Mucosa of stomach (tissue), 1 donor: Measurements from ENCODE around the gene APBA3.

Experiments
- H3K27me3 ChIP-seq: one replicate; pipeline ENCODE4 v1.7.0; 2013; ENCODE audit warnings: mild to moderate bottlenecking, low read length; ENCODE audit not compliant: control insufficient read depth, insufficient read depth
- H3K36me3 ChIP-seq: one replicate; pipeline ENCODE4 v1.7.0; 2013; ENCODE audit warnings: low read length; ENCODE audit not compliant: control insufficient read depth, insufficient read depth
- H3K4me1 ChIP-seq: one replicate; pipeline ENCODE4 v1.7.0; 2013; ENCODE audit warnings: mild to moderate bottlenecking, low read length; ENCODE audit not compliant: control insufficient read depth, insufficient read depth
- H3K4me3 ChIP-seq: one replicate; pipeline ENCODE4 v1.7.0; 2013; ENCODE audit warnings: low read length
- H3K9ac ChIP-seq: one replicate; pipeline ENCODE4 v1.7.0; 2013; ENCODE audit warnings: mild to moderate bottlenecking, low read length, moderate library complexity
- H3K9me3 ChIP-seq: one replicate; pipeline ENCODE4 v1.7.0; 2013; ENCODE audit warnings: mild to moderate bottlenecking, low read length, moderate library complexity; ENCODE audit not compliant: control insufficient read depth
- donor health status: Pancreatic carcinoma.

The APBA3 gene

DNA sequence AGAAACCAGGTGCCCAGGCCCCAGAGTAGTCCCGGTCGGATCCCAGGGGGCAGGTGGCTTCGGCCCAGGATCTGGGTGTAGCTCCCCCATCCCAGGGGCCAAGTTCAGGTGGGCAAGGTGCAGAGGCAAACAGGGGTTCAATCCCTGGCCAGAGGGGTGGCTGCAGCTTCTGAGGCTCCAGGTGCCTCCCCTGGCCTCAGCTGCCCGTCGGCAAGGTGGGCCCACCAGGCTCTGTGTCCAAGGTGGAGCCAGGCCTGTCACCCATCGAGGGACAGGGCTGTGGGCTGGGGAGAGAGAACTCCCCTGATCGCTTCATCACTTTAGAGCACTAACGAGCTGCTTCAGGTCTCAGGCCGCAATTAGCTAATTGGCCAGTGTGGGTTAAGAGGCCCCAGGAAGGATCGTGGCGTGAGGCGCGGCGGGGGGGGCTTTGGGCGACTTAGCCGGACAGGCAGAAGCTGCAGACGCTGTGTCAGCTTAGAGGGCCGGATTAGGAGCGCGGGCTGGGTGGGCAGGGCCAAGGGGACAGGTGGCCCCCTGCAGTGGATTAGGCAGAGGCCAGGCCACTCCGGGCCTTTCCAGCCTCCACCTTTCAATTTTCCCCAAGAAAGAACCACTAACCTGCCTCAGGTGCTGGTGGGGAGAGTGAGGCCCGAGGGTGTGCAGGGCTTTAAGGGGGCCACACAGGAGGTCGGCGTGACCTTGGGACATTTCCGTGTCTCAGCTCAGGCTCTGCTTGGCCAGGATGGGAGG is 13.3 kb upstream of the APBA3 start:
- H3K4me3 ChIP-seq: no peak overlapping the region
- H3K9me3 ChIP-seq: no peaks in the 10 kb centered on the region
- no peak overlapping the region for H3K9ac ChIP-seq
- no peaks in the 10 kb centered on the region for H3K27me3 ChIP-seq
- no peaks in the 10 kb centered on the region for H3K36me3 ChIP-seq
- no peaks in the 10 kb centered on the region for H3K4me1 ChIP-seq

DNA sequence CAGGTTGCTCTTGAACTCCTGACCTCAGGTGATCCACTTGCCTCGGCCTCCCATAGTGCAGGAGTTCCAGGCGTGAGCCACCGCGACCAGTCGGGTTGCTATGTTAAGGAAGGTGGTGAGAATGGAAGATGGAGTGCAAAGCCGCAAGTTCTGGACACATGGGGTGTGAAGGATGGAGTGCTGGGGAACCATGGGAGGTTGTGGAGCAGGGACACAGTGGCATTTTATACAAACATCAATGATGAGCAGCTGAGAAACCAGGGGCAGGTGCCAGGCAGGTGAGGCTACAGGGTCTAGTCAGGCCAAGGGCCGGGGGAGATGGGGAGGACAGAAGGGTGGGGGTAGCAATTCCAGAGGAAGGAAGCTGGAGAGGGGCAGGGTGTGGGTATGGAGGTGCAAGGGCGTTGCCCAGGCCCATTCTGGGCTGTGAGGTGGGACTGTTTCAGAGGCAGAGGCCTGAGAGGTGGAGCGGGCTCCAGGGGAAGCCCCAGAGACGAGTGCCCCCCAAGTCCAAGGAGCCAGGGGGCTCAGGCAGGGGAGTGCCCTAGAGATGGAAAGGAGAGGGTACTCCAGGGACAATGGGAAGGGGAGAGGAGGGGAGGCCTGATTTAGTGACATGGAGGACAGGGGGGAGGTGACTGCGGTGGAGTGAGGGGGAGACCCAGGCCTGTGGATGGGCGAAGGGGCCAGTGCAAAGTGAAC is 12.5 kb upstream of the APBA3 start:
- Histone ChIP-seq H3K4me3 (no peak overlapping the region), H3K9me3 (no peaks in the 10 kb centered on the region), H3K4me1 (no peaks in the 10 kb centered on the region), H3K36me3 (no peaks in the 10 kb centered on the region), H3K9ac (no peak overlapping the region), H3K27me3 (no peaks in the 10 kb centered on the region)

DNA sequence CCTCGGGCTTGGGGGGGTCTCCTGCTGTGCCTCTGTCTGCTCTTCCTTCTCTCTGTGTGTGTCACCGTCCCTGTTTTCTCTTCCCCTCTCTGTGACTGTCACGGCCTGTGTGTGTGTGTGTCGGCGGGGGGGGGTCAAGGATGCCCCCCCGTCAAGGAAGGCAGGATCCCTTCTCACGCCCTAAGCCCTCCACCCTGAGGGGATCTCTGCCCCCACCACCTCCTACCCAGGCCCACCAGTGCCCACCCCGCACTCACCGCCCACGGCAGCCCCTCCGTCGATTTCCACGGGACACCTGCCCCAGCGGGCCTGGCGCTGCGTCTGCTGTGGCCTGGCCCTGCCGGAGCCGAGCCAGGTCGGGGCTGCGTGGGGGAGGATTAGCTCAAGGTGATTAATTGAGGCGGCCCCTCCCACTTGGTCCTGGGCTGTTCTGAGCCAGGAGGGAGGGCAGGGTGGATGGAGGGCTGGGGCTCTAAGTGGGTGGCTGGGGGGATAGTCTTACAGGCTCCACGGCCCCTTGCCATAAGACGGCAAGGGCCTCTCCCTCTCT is 10.5 kb upstream of the APBA3 start, which contains the start of gene RAX2:
Gene RAX2 (minus strand): TSS at position 323 of the 550 bp plus-strand sequence. CDS start 486 bp downstream, outside the sequence.
- Histone ChIP-seq H3K4me1 (no peaks in the 10 kb centered on the region), H3K4me3 (no peak within 1 kb of the TSS)

DNA sequence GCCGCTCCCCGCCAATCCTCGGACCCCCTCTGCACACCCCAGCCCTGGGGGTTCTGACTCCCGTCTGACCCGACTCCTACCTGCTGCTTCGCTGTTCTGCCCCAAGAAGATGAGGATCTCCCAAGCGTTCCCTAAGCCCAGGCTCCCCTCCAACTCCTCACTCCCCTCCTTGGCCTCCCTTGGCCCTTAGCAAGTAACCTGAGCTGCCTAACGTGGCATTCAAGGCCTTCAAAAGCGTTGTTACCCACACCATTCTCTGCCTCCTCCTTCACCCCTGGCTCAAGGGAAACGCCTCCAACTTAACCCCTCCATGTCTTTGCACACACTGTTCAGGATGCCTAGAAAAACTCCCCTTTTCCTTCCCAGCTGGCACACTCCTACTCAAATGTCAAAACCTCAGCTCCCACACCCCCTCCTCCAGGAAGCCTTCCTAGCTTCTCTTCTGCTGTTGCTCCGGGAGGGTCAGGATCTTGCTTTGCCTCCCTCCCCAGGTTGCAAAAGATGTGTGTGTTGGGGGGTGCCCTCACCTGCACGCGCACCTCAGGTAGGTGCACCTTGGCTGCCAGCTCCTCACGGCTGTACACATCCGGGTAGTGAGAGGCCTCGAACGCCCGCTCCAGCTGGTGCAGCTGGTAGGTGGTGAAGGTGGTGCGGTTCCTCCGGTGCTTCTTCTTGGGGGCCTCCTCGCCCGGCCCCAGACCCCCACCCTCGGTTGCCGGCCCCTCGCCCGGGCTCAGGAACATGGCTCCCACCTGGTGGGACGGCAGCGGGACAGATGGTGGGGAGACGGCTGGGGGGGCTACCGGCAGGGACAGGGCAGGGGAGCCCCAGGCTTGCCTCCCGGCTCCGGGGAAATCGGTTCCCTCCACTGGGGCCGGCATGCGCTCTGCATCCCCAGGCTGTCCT is 9.8 kb upstream of the APBA3 start:
- Histone ChIP-seq H3K36me3 (peaks cover 5% of the 10 kb centered on the region), H3K9me3 (no peaks in the 10 kb centered on the region), H3K4me3 (no peak overlapping the region), H3K9ac (no peak overlapping the region), H3K4me1 (no peaks in the 10 kb centered on the region), H3K27me3 (no peaks in the 10 kb centered on the region)

More for the DNA sequence above, 10.5 kb upstream of the APBA3 start, which contains the start of gene RAX2:
- no peaks in the 10 kb centered on the region for H3K27me3 ChIP-seq
- H3K36me3 ChIP-seq: peaks cover 5% of the 10 kb centered on the region
- H3K9ac ChIP-seq: no peak within 1 kb of the TSS
- no peaks in the 10 kb centered on the region for H3K9me3 ChIP-seq

DNA sequence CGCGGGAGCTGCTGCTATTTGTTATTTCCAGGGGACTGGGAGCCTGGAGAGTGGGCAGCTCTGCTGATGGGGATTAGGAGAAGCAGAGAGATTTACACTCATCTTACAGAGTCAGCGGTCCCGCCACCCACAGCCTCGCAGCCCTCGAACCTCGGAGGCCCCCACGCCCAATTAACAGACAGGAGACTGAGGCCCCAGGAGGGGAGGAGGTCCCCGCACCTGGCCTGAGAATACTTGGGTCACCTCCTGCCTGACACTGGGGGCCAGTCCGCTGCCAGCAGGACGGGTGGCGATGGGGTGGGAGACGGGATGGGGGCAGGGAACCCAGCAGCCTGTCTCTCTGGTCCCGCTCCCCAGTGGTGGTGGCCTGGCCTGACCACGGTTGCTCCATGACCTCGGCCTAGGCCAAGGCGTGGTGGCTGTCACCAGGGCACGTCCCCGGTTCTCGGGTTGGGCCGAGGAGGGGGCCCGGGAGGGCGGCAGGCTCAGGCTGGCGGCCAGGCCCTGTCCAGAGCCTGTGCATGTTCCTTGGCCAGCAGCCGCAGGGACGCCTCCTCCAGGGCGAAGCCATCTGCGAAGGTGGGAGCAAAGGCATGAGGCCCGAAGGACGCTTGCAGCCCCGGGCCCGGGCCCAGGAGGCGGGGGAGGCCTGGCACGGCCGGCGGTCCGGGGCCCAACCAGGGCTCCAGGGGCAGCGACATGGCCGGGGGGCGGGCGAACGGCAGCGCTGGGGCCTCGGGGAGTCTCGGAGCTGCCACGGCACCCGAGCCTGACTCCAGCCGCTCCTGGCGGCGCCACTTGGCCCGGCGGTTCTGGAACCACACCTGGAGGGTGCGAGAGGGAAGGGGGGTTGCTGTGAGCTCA is 8.9 kb upstream of the APBA3 start:
- H3K4me3 ChIP-seq: no peak overlapping the region
- H3K9ac ChIP-seq: no peak overlapping the region
- H3K36me3 ChIP-seq: peaks cover 5% of the 10 kb centered on the region

DNA sequence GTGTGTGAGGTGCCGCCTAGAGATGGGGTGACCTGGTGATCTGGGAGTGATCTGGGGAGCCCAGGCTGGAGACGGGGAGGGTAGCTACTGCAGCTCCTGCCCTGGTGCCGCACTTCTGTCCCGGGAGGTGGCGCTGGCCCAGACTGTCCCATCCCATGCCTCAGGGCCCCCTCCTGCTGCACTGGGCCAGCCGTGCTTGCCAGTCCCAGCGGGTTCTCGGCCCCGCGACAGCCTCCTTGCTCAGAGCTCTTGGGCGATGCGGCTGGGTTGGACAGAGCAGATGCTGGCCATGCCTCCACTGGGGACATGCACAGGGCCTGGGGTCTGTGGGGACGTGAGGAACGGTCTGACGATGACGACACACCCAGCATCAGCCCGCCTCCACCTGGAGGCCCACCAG is 8.0 kb upstream of the APBA3 start:
- no peaks in the 10 kb centered on the region for H3K27me3 ChIP-seq
- H3K36me3 ChIP-seq: peaks cover 5% of the 10 kb centered on the region
- no peaks in the 10 kb centered on the region for H3K9me3 ChIP-seq
- H3K4me3 ChIP-seq: no peak overlapping the region
- no peak overlapping the region for H3K9ac ChIP-seq
- H3K4me1 ChIP-seq: no peaks in the 10 kb centered on the region

More for the DNA sequence above, 8.9 kb upstream of the APBA3 start:
- Histone ChIP-seq H3K27me3 (no peaks in the 10 kb centered on the region), H3K9me3 (no peaks in the 10 kb centered on the region), H3K4me1 (no peaks in the 10 kb centered on the region)

DNA sequence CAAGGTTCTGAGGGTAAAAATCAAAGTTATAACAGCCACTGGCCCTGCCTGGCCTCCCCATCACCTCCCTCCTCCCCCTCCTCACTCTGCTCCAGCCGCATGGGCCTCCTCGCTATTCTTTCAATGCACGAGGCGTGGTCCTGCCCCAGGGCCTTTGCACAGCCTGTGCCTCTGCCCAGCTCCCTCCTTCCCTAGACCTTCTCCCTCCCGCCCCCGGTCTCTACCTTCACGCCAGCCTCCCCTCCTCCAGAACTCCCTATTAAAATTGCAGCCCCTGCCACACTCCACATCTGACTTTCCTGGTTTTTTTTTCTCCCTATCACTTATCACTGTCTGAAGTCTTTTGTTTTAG is 7.2 kb upstream of the APBA3 start:
- Histone ChIP-seq H3K4me1 (no peaks in the 10 kb centered on the region), H3K9ac (no peak overlapping the region), H3K4me3 (no peak overlapping the region), H3K27me3 (no peaks in the 10 kb centered on the region), H3K9me3 (no peaks in the 10 kb centered on the region), H3K36me3 (peaks cover 5% of the 10 kb centered on the region)

DNA sequence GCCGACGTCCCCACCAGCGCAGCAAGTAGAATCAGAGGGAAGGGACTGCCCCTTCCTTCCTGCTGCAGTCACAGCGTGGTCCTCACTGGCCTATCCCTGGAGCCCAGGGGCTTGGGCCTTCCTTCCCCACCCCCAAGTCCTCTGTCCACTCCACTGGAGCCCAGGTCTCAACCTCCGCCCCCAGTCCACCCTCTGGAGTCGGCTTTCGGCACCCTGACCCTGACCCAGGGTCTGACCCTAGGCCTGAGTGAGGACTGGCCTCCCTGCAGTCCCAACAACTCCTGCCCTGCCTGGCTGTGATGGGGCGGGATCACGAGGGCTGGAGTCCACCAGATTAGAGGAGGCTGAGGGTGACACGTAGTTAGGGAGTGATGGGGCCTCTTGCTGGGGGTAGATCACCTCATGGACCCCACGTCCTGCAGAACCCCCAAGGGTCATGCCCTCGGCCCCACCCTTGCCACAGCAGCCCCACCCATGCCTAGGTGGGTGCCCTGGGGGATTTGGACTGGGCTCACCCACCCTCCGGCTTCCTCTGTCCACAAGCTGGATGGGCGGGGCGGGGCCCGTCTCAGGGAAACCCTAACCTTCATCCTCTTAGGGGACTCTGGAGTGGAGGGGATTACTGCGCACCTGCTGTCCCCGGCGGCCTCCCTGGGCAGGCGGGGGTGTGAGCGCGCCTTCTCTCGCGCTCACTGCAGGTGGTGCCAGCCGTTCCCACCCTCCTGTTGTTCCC is 6.7 kb upstream of the APBA3 start:
- Histone ChIP-seq H3K36me3 (peaks cover 5% of the 10 kb centered on the region), H3K9ac (no peak overlapping the region), H3K27me3 (no peaks in the 10 kb centered on the region), H3K4me1 (peaks cover 3% of the 10 kb centered on the region), H3K9me3 (no peaks in the 10 kb centered on the region), H3K4me3 (no peak overlapping the region)

DNA sequence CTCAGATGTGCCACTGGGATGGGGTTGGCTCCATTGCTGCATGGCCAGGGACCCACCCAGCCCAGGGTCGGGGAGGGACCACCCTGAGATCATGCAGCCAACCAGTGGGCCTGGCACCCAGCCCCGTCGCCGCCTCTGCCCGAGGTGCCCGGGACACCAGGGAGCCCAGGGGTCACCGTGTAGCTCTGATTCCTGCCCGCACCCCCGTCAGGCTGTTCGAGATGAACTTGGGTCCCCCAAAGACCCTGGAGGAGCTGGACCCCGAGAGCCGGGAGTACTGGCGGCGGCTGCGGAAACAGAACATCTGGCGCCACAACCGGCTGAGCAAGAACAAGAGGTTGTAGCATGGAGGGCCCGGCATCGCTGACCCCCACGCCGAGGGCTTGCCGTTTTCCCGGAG is 5.6 kb upstream of the APBA3 start:
- Histone ChIP-seq H3K4me1 (peaks cover 6% of the 10 kb centered on the region), H3K36me3 (peaks cover 5% of the 10 kb centered on the region), H3K9ac (no peak overlapping the region), H3K27me3 (no peaks in the 10 kb centered on the region), H3K4me3 (no peak overlapping the region), H3K9me3 (no peaks in the 10 kb centered on the region)

DNA sequence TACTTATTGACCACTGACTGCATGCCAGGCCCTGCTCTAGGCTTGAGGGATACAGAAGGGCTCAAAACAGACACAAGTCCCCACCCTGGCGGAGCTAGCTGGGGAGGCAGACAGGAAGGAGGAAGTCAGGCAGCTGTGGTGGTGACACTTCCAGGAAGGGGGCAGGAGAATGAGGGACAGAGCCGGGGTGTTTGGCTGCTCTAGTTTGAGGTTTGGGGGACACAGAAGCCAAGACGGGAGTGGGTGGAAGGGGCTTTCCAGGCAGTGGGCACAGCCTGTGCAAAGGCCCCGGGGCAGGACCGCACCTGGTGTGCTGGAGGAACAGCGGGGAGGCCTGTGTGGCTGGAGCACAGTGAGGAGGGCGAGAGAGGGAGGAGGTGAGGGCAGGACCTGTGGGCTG is 5.0 kb upstream of the APBA3 start:
- Histone ChIP-seq H3K9ac (no peak overlapping the region), H3K4me1 (peaks cover 10% of the 10 kb centered on the region), H3K9me3 (no peaks in the 10 kb centered on the region), H3K36me3 (peaks cover 5% of the 10 kb centered on the region), H3K27me3 (no peaks in the 10 kb centered on the region), H3K4me3 (no peak overlapping the region)
